CD14-positive monocyte (primary cell): ENCODE data around the gene ST3GAL2. TPM values are rescaled to one million over a fixed set of nuclear protein-coding genes. Genes with fewer than 3 reads are reported as not detected.
"Not testable (repeated sequence)": the region's sequence is repeated elsewhere in the genome, so short reads cannot be mapped to it uniquely, and the experiment has no call there.

Source experiments
- DNase-seq, 3 donors: peaks; one replicate each; pipeline ENCODE4 v3.0.0-alpha.2; 2011 to 2022
- H2AFZ ChIP-seq: 2 replicates; pipeline ENCODE4 v1.6.0; 2012; ENCODE audit warnings: mild to moderate bottlenecking, low read depth, low read length, inconsistent platforms; ENCODE audit not compliant: insufficient read depth, poor library complexity, severe bottlenecking
- H3K27ac ChIP-seq, 2 donors: 1 replicate in 1 of 2; 2 replicates in 1 of 2; pipeline ENCODE4 v1.5.1; 2012 to 2013; ENCODE audit warnings: low read length in 2 of 2, control low read depth in 1 of 2, inconsistent platforms in 1 of 2, low read depth in 1 of 2, mild to moderate bottlenecking in 1 of 2
- H3K27me3 ChIP-seq, 2 donors: one replicate each; pipeline versions ENCODE4 v1.6.0 to v1.6.1; 2011 to 2013; ENCODE audit warnings: low read length in 2 of 2; ENCODE audit not compliant: control insufficient read depth in 2 of 2, insufficient read depth in 2 of 2
- H3K36me3 ChIP-seq, 2 donors: replicated peaks in 1 of 2; 1 replicate in 1 of 2; 2 replicates in 1 of 2; pipeline versions ENCODE4 v1.5.1 to v1.6.1; 2012 to 2013; ENCODE audit warnings: low read length in 2 of 2, control low read depth in 1 of 2, inconsistent platforms in 1 of 2, mild to moderate bottlenecking in 1 of 2; ENCODE audit not compliant: insufficient read depth in 2 of 2, control insufficient read depth in 1 of 2
- H3K4me1 ChIP-seq, 2 donors: 1 replicate in 1 of 2; 2 replicates in 1 of 2; pipeline versions ENCODE4 v1.5.1 to v1.6.1; 2012 to 2013; ENCODE audit warnings: low read length in 2 of 2, control low read depth in 1 of 2, inconsistent platforms in 1 of 2, mild to moderate bottlenecking in 1 of 2, moderate library complexity in 1 of 2; ENCODE audit not compliant: insufficient read depth in 2 of 2, control insufficient read depth in 1 of 2
- H3K4me2 ChIP-seq: replicated peaks from 2 replicates; pipeline ENCODE3; 2012; ENCODE audit warnings: low read length, moderate library complexity, mild to moderate bottlenecking; ENCODE audit not compliant: poor library complexity, severe bottlenecking; ENCODE audit errors: extremely low read depth
- H3K4me3 ChIP-seq, 3 experiments: fragments of 200-600 bp in 1 of 3; sonication (generic) in 1 of 3; replicated peaks in 1 of 3; 1 replicate in 2 of 3; 2 replicates in 1 of 3; pipeline ENCODE4 v1.5.1; 2011 to 2013; ENCODE audit warnings: low read length in 3 of 3, mild to moderate bottlenecking in 3 of 3, control low read depth in 2 of 3, low read depth in 2 of 3, inconsistent platforms in 1 of 3, moderate library complexity in 1 of 3
- H3K79me2 ChIP-seq: 2 replicates; pipeline ENCODE4 v1.6.0; 2012; ENCODE audit warnings: mild to moderate bottlenecking, control low read depth, inconsistent platforms, low read length, moderate library complexity; ENCODE audit not compliant: insufficient read depth
- H3K9ac ChIP-seq: 2 replicates; pipeline ENCODE4 v1.6.0; 2017; ENCODE audit warnings: low read length, mild to moderate bottlenecking; ENCODE audit not compliant: insufficient read depth, poor library complexity, severe bottlenecking
- H3K9me3 ChIP-seq, 2 donors: replicated peaks in 1 of 2; 1 replicate in 1 of 2; 2 replicates in 1 of 2; pipeline versions ENCODE4 v1.5.1 to v1.6.1; 2012 to 2013; ENCODE audit warnings: low read length in 2 of 2, control low read depth in 1 of 2; ENCODE audit not compliant: control insufficient read depth in 1 of 2, insufficient read depth in 1 of 2
- H4K20me1 ChIP-seq: 2 replicates; pipeline ENCODE4 v1.6.0; 2012; ENCODE audit warnings: mild to moderate bottlenecking, low read length, control low read depth, moderate library complexity; ENCODE audit not compliant: insufficient read depth
- H3K27ac Mint-ChIP-seq, 7 donors: one replicate each; pipeline ENCODE4 v1.8.0; 2020; ENCODE audit warnings: mild to moderate bottlenecking in 7 of 7, mixed read lengths in 7 of 7, moderate library complexity in 6 of 7, inconsistent platforms in 2 of 7
- H3K27me3 Mint-ChIP-seq, 3 donors: one replicate each; pipeline ENCODE4 v1.8.0; 2021 to 2022; ENCODE audit warnings: low read depth in 3 of 3, mild to moderate bottlenecking in 3 of 3, mixed read lengths in 3 of 3, moderate library complexity in 3 of 3, inconsistent platforms in 1 of 3
- H3K36me3 Mint-ChIP-seq, 2 donors: one replicate each; pipeline ENCODE4 v1.8.0; 2020; ENCODE audit warnings: mixed read lengths in 2 of 2, inconsistent platforms in 1 of 2, mild to moderate bottlenecking in 1 of 2
- H3K4me1 Mint-ChIP-seq: one replicate; pipeline ENCODE4 v1.8.0; 2020; ENCODE audit warnings: mild to moderate bottlenecking, mixed read lengths
- H3K4me3 Mint-ChIP-seq, 2 donors: one replicate each; pipeline ENCODE4 v1.8.0; 2020; ENCODE audit warnings: mild to moderate bottlenecking in 2 of 2, mixed read lengths in 2 of 2, moderate library complexity in 1 of 2
- H3K9me3 Mint-ChIP-seq, 7 donors: one replicate each; pipeline ENCODE4 v1.8.0; 2020 to 2022; ENCODE audit warnings: mixed read lengths in 7 of 7, mild to moderate bottlenecking in 6 of 7, moderate library complexity in 6 of 7, inconsistent platforms in 2 of 7
- CTCF ChIP-seq: fragments of 200-600 bp; IDR thresholded peaks from one replicate; pipeline ENCODE4 v1.8.0; 2022; ENCODE audit warnings: antibody characterized with exemption, mild to moderate bottlenecking
- WGBS: methylation state at CpG from one replicate; pipeline ENCODE4 v1.1.5; 2013; ENCODE audit warnings: missing lambda C conversion rate; ENCODE audit not compliant: insufficient coverage; 5-methylcytosine and 5-hydroxymethylcytosine counted together
- intact Hi-C, 2 donors: fragments of 100-400 bp; cut with micrococcal nuclease; formaldehyde crosslinking; loops; one replicate each; pipeline versions ENCODE4 v1.15.0 to v1.15.1; 2023
- polyA plus RNA-seq, 3 donors: library from polyadenylated mRNA; depleted of rRNA in 1 of 3; unstranded in 2 of 3; stranded (reverse) in 1 of 3; fragments of 300-500 nt in 2 of 3; fragments of >200 nt in 1 of 3; fragmentation: Illumina TruSeq in 2 of 3; gene quantifications; 1 replicate in 2 of 3; 2 replicates in 1 of 3; pipeline ENCODE4 v1.2.3, GENCODE V29; 2012 to 2021

ST3GAL2 gene
- polyA plus RNA-seq, 3 donors = 13.5 to 20.0 (median 18.4) TPM

GRCh38 chr16:70407811-70408274, 31.1 kb downstream of the ST3GAL2 start:
- H3K27me3 ChIP-seq = no peaks in the 10 kb centered on the region
- Mint-ChIP-seq H3K27ac (no peak overlapping the region), H3K36me3 (peaks cover 36 to 60% of the 10 kb centered on the region in 2 donors), H3K27me3 (peaks cover 5 to 7% (median 6%) of the 10 kb centered on the region in 3 donors), H3K4me1 (peaks cover 45% of the 10 kb centered on the region), H3K4me3 (no peak overlapping the region), H3K9me3 (peaks cover 0 to 3% (median 0%) of the 10 kb centered on the region in 7 donors)
- intact Hi-C loops = loop anchor here in 1 of 2 donors (2.0 kb wide), 1 partner anchor 15 kb away; no protein-coding TSS in a partner anchor
- H3K4me3 ChIP-seq = no peak overlapping the region
- H3K36me3 ChIP-seq = peaks cover 5 to 18% of the 10 kb centered on the region in 2 donors
- H4K20me1 ChIP-seq = peaks cover 24% of the 10 kb centered on the region
- H3K4me1 ChIP-seq = peaks cover 28 to 42% of the 10 kb centered on the region in 2 donors
- no peaks in the 10 kb centered on the region for H3K9me3 ChIP-seq
- no peak for DNase-seq
- 94% methylated on average over 5 of the region's 10 CpGs for WGBS
- H3K27ac ChIP-seq = no peak overlapping the region
- no peak overlapping the region for H3K9ac ChIP-seq
- no peak overlapping the region for H2AFZ ChIP-seq
- peaks cover 9% of the 10 kb centered on the region for H3K79me2 ChIP-seq
- H3K4me2 ChIP-seq = no peak overlapping the region
- no peak for TF ChIP-seq CTCF

GRCh38 chr16:70406104-70406503, 32.8 kb downstream of the ST3GAL2 start:
- H3K4me3 Mint-ChIP-seq, H3K79me2 ChIP-seq, intact Hi-C loops, DNase-seq, H3K27ac ChIP-seq, H3K9me3 ChIP-seq, H3K4me3 ChIP-seq, H3K27me3 Mint-ChIP-seq, H3K27me3 ChIP-seq, H3K9ac ChIP-seq, H3K36me3 ChIP-seq, H2AFZ ChIP-seq, H3K4me2 ChIP-seq, H3K9me3 Mint-ChIP-seq: not testable (repeated sequence)
- Mint-ChIP-seq H3K36me3 (peaks cover 35 to 52% of the 10 kb centered on the region in 2 donors), H3K4me1 (peaks cover 51% of the 10 kb centered on the region), H3K27ac (peak overlapping the region in 6 of 7 donors; percentile 50 to 96 (median 90))
- H4K20me1 ChIP-seq = peaks cover 23% of the 10 kb centered on the region
- H3K4me1 ChIP-seq = peaks cover 32 to 47% of the 10 kb centered on the region in 2 donors
- 100% methylated on average over 1 of the region's 5 CpGs for WGBS
